OCI-LY7 (cell line): Measurements from ENCODE around the gene EIF3F. TPM values are rescaled to one million over a fixed set of nuclear protein-coding genes. Genes with fewer than 3 reads are reported as not detected.
A peak's percentile ranks its signal among the peaks of the same experiment; 100 is the strongest.

Experiments used
- BruUV-seq: library from RNA; stranded (reverse); fragments of 400-500 nt; replicated peaks from 2 replicates; lab custom pipeline; 2021; lab: Mats Ljungman, UMichigan
- CTCF ChIA-PET: fragments of 300-600 bp; sonication (Branson Sonifier 250); formaldehyde crosslinking; loops from one replicate; lab custom pipeline; 2022; ENCODE audit warnings: antibody characterized with exemption; ENCODE audit not compliant: unreplicated experiment; lab: Charles Lee
- POLR2A ChIA-PET: fragments of 300-600 bp; sonication (Branson Sonifier 250); formaldehyde crosslinking; loops from one replicate; lab custom pipeline; 2022; ENCODE audit warnings: antibody characterized with exemption; lab: Charles Lee
- DNase-seq: peaks from one replicate; pipeline ENCODE4 v3.0.0-alpha.2; 2015; ENCODE audit warnings: low spot score
- H2AFZ ChIP-seq: fragments of 200-600 bp; sonication (generic), shearing (Covaris generic); 2 replicates; pipeline ENCODE4 v1.6.1; 2014; ENCODE audit warnings: mild to moderate bottlenecking, antibody characterized with exemption, low read length, moderate library complexity
- H3K27ac ChIP-seq: fragments of 200-600 bp; sonication (generic); 2 replicates; pipeline ENCODE4 v1.5.1; 2014; ENCODE audit warnings: mixed run types, low read depth, mild to moderate bottlenecking, moderate library complexity, low read length, inconsistent platforms; ENCODE audit not compliant: poor library complexity, severe bottlenecking
- H3K36me3 ChIP-seq: fragments of 200-600 bp; sonication (generic); 2 replicates; pipeline ENCODE4 v1.6.1; 2014; ENCODE audit warnings: mild to moderate bottlenecking, antibody characterized with exemption, low read length, moderate library complexity, mixed read lengths; ENCODE audit not compliant: insufficient read depth
- H3K4me1 ChIP-seq: fragments of 200-600 bp; sonication (generic); 2 replicates; pipeline ENCODE4 v1.5.1; 2014; ENCODE audit warnings: mild to moderate bottlenecking, low read length; ENCODE audit not compliant: insufficient read depth, poor library complexity, severe bottlenecking
- H3K4me2 ChIP-seq: fragments of 200-600 bp; sonication (generic); 2 replicates; pipeline ENCODE4 v1.6.1; 2014; ENCODE audit warnings: mild to moderate bottlenecking, low read length
- H3K4me3 ChIP-seq: fragments of 200-600 bp; sonication (generic); 2 replicates; pipeline ENCODE4 v1.5.1; 2014; ENCODE audit warnings: mild to moderate bottlenecking, low read depth, low read length; ENCODE audit not compliant: poor library complexity, severe bottlenecking
- H3K79me2 ChIP-seq: fragments of 200-600 bp; sonication (generic); 2 replicates; pipeline ENCODE4 v1.6.1; 2016; ENCODE audit warnings: low read depth, mild to moderate bottlenecking, low read length, moderate library complexity, mixed read lengths; ENCODE audit not compliant: insufficient read depth
- H3K9me2 ChIP-seq: fragments of 200-600 bp; sonication (generic); 2 replicates; pipeline ENCODE4 v1.6.1; 2016; ENCODE audit warnings: mild to moderate bottlenecking, low read length, mixed read lengths; ENCODE audit not compliant: insufficient read depth
- H3K9me3 ChIP-seq: fragments of 200-600 bp; sonication (generic); 2 replicates; pipeline ENCODE4 v1.6.1; 2014; ENCODE audit warnings: mild to moderate bottlenecking, mixed run types, low read length, mixed read lengths
- H4K20me1 ChIP-seq: fragments of 200-600 bp; sonication (generic); 2 replicates; pipeline ENCODE4 v1.6.1; 2014; ENCODE audit warnings: mild to moderate bottlenecking, antibody characterized with exemption, low read length, moderate library complexity, mixed read lengths; ENCODE audit not compliant: insufficient read depth
- EZH2phosphoT487 ChIP-seq: fragments of 200-600 bp; sonication (generic); IDR thresholded peaks from 2 replicates; pipeline ENCODE4 v1.6.1; 2018; ENCODE audit warnings: low read depth, borderline replicate concordance, mild to moderate bottlenecking, mixed run types, antibody characterized with exemption, low read length, moderate library complexity, mixed read lengths
- intact Hi-C: fragments of 100-400 bp; cut with micrococcal nuclease; formaldehyde crosslinking; loops from one replicate; pipeline ENCODE4 v1.10.0; 2022; ENCODE audit not compliant: unreplicated experiment
- total RNA-seq, 2 experiments: library from RNA; depleted of rRNA in 1 of 2; stranded (reverse); fragments of >200 nt in 1 of 2; shearing (Covaris generic) in 1 of 2; gene quantifications; 2 replicates each; pipeline ENCODE4 v1.2.3, GENCODE V29; 2014 to 2022
- TF ChIP-seq, protein P1 (sequence below): fragments of 200-600 bp; sonication (generic); conservative IDR thresholded peaks from 2 replicates; pipeline ENCODE4 v1.5.1; 2014; ENCODE audit warnings: mild to moderate bottlenecking, antibody characterized with exemption, low read length, moderate library complexity, mixed read lengths

Gene EIF3F
- total RNA-seq, 2 experiments from 2014 or later: 367 to 376 TPM

DNA sequence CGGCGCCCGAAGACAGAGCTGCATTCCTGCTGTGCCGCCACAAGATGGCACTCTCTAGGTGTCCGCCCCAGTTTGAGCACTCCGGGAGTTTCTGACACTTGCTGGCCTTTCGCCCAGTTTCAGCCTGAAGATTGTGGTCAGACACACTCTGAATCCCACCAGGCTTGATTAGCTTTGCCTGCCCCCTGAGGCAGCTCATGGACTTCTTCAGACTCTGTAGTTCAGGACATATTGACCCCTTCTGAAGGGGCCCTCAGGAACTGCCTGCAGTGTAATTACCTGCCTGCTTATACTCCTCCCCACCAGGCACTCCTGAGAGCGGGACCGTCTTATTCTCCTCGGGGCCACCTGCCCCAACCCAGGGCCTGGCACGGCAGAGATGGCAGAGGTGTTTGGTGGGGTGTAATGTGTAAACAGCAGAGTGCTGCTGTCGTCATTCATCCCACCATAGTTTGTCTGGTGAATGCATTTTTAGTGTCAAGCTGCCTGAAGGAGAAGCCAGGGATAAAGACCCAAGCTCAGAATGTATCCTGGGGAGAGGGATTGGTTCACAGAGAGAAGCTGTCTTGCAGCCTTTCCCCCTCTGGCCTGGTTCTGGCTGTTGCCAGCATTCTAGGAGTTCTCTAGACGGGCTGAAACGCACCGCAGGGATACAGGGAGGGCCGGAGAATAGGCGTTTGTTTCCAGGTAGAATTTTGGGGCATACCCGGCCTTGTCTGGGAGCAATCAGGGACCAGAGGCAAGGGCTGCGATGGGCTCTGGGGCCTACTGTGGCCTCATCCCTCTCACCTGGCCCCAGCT, 46.4 kb downstream of the EIF3F start:
- Histone ChIP-seq H4K20me1 (no peaks in the 10 kb centered on the region), H3K9me3 (no peaks in the 10 kb centered on the region), H3K79me2 (no peaks in the 10 kb centered on the region), H2AFZ (0 out of 2 replicates have a peak overlapping the region, but pooled peaks have one; percentile 8), H3K9me2 (no peaks in the 10 kb centered on the region), H3K27ac (no peak overlapping the region), H3K36me3 (no peaks in the 10 kb centered on the region), H3K4me2 (no peak overlapping the region), H3K4me1 (no peaks in the 10 kb centered on the region), H3K4me3 (no peak overlapping the region)
- intact Hi-C loops: loop anchor here (1.0 to 5.0 kb wide), 2 partner anchors 39 to 66 kb away; no protein-coding TSS in a partner anchor
- TF ChIP-seq, protein P1, sequence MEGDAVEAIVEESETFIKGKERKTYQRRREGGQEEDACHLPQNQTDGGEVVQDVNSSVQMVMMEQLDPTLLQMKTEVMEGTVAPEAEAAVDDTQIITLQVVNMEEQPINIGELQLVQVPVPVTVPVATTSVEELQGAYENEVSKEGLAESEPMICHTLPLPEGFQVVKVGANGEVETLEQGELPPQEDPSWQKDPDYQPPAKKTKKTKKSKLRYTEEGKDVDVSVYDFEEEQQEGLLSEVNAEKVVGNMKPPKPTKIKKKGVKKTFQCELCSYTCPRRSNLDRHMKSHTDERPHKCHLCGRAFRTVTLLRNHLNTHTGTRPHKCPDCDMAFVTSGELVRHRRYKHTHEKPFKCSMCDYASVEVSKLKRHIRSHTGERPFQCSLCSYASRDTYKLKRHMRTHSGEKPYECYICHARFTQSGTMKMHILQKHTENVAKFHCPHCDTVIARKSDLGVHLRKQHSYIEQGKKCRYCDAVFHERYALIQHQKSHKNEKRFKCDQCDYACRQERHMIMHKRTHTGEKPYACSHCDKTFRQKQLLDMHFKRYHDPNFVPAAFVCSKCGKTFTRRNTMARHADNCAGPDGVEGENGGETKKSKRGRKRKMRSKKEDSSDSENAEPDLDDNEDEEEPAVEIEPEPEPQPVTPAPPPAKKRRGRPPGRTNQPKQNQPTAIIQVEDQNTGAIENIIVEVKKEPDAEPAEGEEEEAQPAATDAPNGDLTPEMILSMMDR: peak; percentile 89
- TF ChIP-seq EZH2phosphoT487: no peak
- no TSS peak for BruUV-seq
- POLR2A ChIA-PET: interaction anchor here (0.6 kb wide), 1 partner anchor 552 kb away, joined by 3 read pairs; no protein-coding TSS in a partner anchor
- CTCF ChIA-PET: interaction anchor here (1.2 to 1.6 kb wide), 2 partner anchors 39 to 66 kb away, joined by 4 to 10 read pairs; no protein-coding TSS in a partner anchor
- DNase-seq: peak; percentile 40

DNA sequence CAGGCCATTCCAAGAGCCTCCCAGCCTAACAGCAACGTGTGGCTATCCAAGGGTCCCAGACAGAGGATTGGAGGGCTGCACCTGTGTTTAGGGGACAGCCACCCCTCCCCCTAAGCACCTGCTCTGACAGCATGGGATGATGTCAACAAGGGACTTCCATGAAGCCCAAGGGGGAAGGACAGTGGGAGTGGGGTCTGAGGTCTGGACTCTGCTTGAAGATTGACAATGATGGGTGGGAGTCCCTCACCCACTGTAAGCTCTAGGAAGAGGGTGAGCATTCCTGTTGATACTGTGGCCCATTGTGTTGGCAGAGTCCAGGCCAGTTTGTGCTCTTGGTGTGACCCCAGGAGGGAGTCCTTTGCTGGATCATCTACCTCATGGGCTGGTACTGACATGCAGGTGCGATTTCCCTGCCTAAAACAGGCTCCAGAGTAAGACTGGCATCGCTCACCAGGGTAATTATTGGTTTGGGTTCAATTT, 47.0 kb downstream of the EIF3F start:
- Histone ChIP-seq H4K20me1 (no peaks in the 10 kb centered on the region), H3K4me3 (no peak overlapping the region), H3K9me3 (no peaks in the 10 kb centered on the region), H3K79me2 (no peaks in the 10 kb centered on the region), H3K4me1 (no peaks in the 10 kb centered on the region), H3K36me3 (no peaks in the 10 kb centered on the region), H2AFZ (no peak overlapping the region), H3K4me2 (no peak overlapping the region), H3K27ac (no peak overlapping the region), H3K9me2 (no peaks in the 10 kb centered on the region)
- intact Hi-C loops: loop anchor here (5.0 kb wide), 1 partner anchor 38 kb away; no protein-coding TSS in a partner anchor
- BruUV-seq: no TSS peak
- TF ChIP-seq EZH2phosphoT487: no peak
- TF ChIP-seq, protein P1: no peak
- POLR2A ChIA-PET: no interaction called here
- no peak for DNase-seq
- CTCF ChIA-PET: interaction anchor here (1.1 to 1.6 kb wide), 2 partner anchors 65 kb away, joined by 4 to 10 read pairs; no protein-coding TSS in a partner anchor
